Measurements from ENCODE around the gene PRDM11. TPM values are rescaled to one million over a fixed set of nuclear protein-coding genes. Genes with fewer than 3 reads are reported as not detected.

Gene PRDM11
- total RNA-seq, 1 donor from 2014 or later, result 36.5 TPM

DNA sequence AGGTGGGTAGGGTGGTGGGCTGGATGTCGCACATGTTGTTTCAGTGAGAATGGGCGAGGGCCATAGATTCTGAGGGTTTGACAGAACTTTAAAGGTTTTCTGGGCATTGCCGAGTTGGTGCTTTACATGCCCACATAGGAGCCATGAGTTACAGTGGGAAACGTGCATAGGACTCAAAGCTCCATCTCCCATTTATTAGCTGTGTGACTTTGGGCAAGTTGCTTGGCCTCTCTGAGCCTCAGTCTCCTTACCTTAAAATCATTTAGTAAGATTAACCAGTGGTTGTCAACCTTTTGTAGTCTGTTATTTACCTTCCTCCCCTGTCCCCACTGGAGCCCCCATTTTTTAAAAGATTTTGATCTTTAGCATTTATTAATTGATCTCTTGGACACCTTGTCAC lies 72.3 kb downstream of the PRDM11 start:
- H3K36me3 ChIP-seq, result peaks cover 18 to 21% of the 10 kb centered on the region in 2 donors
- no peak overlapping the region for H3K27ac ChIP-seq
- no peaks in the 10 kb centered on the region for H3K27me3 ChIP-seq
- intact Hi-C loops (cut with DNase I), result no loop called here
- no peaks in the 10 kb centered on the region for H3K9me3 ChIP-seq
- TF ChIP-seq CTCF (IDR thresholded peaks at IDR 0.05), result no peak
- no peak for DNase-seq (ENCODE audit: low spot score in 2 of 2)
- H3K4me1 ChIP-seq, result peaks cover 2 to 14% of the 10 kb centered on the region in 2 donors
- no peak overlapping the region for H3K4me3 ChIP-seq

GRCh38 chr11:45219411-45219810 lies 73.0 kb downstream of the PRDM11 start:
- no peak for DNase-seq (ENCODE audit: low spot score in 2 of 2)
- peaks cover 2 to 14% of the 10 kb centered on the region in 2 donors for H3K4me1 ChIP-seq
- H3K27ac ChIP-seq, result no peak overlapping the region
- no peaks in the 10 kb centered on the region for H3K9me3 ChIP-seq
- peaks cover 19 to 21% of the 10 kb centered on the region in 2 donors for H3K36me3 ChIP-seq
- intact Hi-C loops (cut with DNase I), result no loop called here
- no peak overlapping the region for H3K4me3 ChIP-seq
- no peak for TF ChIP-seq CTCF (IDR thresholded peaks at IDR 0.05)
- H3K27me3 ChIP-seq, result no peaks in the 10 kb centered on the region

GRCh38 chr11:45223496-45223895 lies 77.1 kb downstream of the PRDM11 start:
- H3K27me3 ChIP-seq, result no peaks in the 10 kb centered on the region
- intact Hi-C loops (cut with DNase I), result no loop called here
- H3K36me3 ChIP-seq, result peaks cover 48 to 49% of the 10 kb centered on the region in 2 donors
- H3K4me3 ChIP-seq, result no peak overlapping the region
- no peak for DNase-seq (ENCODE audit: low spot score in 2 of 2)
- no peaks in the 10 kb centered on the region for H3K9me3 ChIP-seq
- no peak overlapping the region for H3K27ac ChIP-seq
- no peaks in the 10 kb centered on the region for H3K4me1 ChIP-seq
- no peak for TF ChIP-seq CTCF (IDR thresholded peaks at IDR 0.05)

- Histone ChIP-seq H3K36me3 (peaks cover 45 to 46% of the 10 kb centered on the region in 2 donors), H3K4me1 (no peaks in the 10 kb centered on the region), H3K9me3 (no peaks in the 10 kb centered on the region), H3K27me3 (no peaks in the 10 kb centered on the region), H3K4me3 (no peak overlapping the region), H3K27ac (no peak overlapping the region)
- no peak for DNase-seq (ENCODE audit: low spot score in 2 of 2)
- intact Hi-C loops (cut with DNase I), result no loop called here
- no peak for TF ChIP-seq CTCF (IDR thresholded peaks at IDR 0.05)
Measured at GRCh38 chr11:45224766-45225165, 78.3 kb downstream of the PRDM11 start.

- peaks cover 41 to 42% of the 10 kb centered on the region in 2 donors for H3K36me3 ChIP-seq
- no peak overlapping the region for H3K27ac ChIP-seq
- DNase-seq (ENCODE audit: low spot score in 2 of 2), result no peak
- H3K27me3 ChIP-seq, result no peaks in the 10 kb centered on the region
- H3K4me3 ChIP-seq, result no peak overlapping the region
- H3K9me3 ChIP-seq, result no peaks in the 10 kb centered on the region
- TF ChIP-seq CTCF (IDR thresholded peaks at IDR 0.05), result no peak
- no peaks in the 10 kb centered on the region for H3K4me1 ChIP-seq
- intact Hi-C loops (cut with DNase I), result no loop called here
Measured at GRCh38 chr11:45225277-45225676, 78.8 kb downstream of the PRDM11 start.
